ENCODE results near the gene GP1BA.

DNA sequence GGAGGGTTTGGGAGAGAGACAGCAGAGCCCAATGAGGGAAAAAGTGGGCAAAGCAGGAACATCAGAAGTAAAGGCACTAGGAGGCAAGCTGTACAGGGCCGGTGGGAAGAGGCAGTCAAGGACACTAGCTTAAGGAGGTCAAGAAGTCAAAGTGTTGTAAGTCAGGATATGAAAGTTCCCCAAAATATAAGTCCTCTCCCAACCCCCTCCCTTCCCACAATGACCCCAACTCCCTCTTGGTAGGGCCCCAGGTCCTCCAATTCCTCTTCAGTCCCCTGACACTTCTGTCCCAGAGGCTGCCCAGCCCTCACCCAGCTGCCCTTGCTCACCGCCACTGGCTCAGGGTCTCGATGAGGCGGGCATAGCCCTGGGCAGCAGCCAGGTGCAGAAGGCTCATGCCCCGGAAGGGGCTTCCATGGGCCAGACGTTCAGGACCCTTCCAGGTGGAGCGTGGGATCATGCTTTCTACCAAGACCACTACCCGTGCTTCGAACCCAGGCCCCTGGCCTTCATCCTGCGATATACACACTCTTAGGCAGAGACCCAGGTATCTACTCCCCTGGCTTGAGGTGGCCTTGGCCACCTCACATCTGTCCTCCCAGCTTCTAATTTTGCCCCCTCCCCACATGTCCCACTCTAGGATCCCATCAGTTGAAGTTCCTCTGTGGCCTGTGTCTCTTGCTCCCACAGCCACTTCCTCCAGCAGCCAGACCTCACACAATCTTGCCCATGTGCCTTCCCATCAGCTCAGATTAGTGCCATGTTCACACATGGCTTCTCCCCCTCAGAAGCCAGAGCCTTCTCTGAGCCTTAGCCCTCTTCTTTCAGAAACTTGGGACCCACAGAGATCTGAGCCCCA lies 41.4 kb downstream of the GP1BA start:
- TF ChIP-seq, protein P1, sequence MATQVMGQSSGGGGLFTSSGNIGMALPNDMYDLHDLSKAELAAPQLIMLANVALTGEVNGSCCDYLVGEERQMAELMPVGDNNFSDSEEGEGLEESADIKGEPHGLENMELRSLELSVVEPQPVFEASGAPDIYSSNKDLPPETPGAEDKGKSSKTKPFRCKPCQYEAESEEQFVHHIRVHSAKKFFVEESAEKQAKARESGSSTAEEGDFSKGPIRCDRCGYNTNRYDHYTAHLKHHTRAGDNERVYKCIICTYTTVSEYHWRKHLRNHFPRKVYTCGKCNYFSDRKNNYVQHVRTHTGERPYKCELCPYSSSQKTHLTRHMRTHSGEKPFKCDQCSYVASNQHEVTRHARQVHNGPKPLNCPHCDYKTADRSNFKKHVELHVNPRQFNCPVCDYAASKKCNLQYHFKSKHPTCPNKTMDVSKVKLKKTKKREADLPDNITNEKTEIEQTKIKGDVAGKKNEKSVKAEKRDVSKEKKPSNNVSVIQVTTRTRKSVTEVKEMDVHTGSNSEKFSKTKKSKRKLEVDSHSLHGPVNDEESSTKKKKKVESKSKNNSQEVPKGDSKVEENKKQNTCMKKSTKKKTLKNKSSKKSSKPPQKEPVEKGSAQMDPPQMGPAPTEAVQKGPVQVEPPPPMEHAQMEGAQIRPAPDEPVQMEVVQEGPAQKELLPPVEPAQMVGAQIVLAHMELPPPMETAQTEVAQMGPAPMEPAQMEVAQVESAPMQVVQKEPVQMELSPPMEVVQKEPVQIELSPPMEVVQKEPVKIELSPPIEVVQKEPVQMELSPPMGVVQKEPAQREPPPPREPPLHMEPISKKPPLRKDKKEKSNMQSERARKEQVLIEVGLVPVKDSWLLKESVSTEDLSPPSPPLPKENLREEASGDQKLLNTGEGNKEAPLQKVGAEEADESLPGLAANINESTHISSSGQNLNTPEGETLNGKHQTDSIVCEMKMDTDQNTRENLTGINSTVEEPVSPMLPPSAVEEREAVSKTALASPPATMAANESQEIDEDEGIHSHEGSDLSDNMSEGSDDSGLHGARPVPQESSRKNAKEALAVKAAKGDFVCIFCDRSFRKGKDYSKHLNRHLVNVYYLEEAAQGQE (IDR thresholded peaks at IDR 0.05; ENCODE audit: insufficient read depth in 1 of 2, low read depth in 2 of 2, low read length in 1 of 2) = no peak
- TF ChIP-seq, protein P2, sequence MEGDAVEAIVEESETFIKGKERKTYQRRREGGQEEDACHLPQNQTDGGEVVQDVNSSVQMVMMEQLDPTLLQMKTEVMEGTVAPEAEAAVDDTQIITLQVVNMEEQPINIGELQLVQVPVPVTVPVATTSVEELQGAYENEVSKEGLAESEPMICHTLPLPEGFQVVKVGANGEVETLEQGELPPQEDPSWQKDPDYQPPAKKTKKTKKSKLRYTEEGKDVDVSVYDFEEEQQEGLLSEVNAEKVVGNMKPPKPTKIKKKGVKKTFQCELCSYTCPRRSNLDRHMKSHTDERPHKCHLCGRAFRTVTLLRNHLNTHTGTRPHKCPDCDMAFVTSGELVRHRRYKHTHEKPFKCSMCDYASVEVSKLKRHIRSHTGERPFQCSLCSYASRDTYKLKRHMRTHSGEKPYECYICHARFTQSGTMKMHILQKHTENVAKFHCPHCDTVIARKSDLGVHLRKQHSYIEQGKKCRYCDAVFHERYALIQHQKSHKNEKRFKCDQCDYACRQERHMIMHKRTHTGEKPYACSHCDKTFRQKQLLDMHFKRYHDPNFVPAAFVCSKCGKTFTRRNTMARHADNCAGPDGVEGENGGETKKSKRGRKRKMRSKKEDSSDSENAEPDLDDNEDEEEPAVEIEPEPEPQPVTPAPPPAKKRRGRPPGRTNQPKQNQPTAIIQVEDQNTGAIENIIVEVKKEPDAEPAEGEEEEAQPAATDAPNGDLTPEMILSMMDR (IDR thresholded peaks at IDR 0.05) = no peak
- TF ChIP-seq TCF7L2 (IDR thresholded peaks at IDR 0.05; ENCODE audit: low read depth, low read length) (no peak), SIN3A (IDR thresholded peaks at IDR 0.05; ENCODE audit: borderline replicate concordance, insufficient read depth, low read depth, low read length) (no peak)
